ENCODE measurements around the gene CKAP2L. TPM values are rescaled to one million over a fixed set of nuclear protein-coding genes. Genes with fewer than 3 reads are reported as not detected.

CKAP2L gene
- total and polyA plus RNA-seq, 2 donors (not counting 3 experiments of a cell fraction or from before 2014, with no cell fraction given), result 3.4 to 30.7 TPM

GRCh38 chr2:112710956-112711750 lies 53.3 kb downstream of the CKAP2L start:
- H3K9me1 ChIP-seq (replicated peaks; ENCODE audit: control insufficient read depth, extremely low read depth, insufficient read depth, low read length), result no peaks in the 10 kb centered on the region
- dilution Hi-C loops (cut with MboI; ENCODE audit: extremely low pct_ligation_motif_present, low sequenced_read_pairs), result no loop called here
- intact Hi-C loops (cut with micrococcal nuclease), result no loop called here
- no peaks in the 10 kb centered on the region for H3K27me3 ChIP-seq (ENCODE audit: control insufficient read depth in 2 of 2, insufficient read depth in 2 of 2, low read length in 2 of 2)
- no peaks in the 10 kb centered on the region for H3K36me3 ChIP-seq (ENCODE audit: control insufficient read depth in 2 of 2, extremely low read depth in 1 of 2, insufficient read depth in 2 of 2, low read length in 2 of 2)
- BruUV-seq (replicated peaks), result no TSS peak
- H3K4me2 ChIP-seq (ENCODE audit: insufficient read depth, low read length), result no peak overlapping the region
- no peak overlapping the region for H3K27ac ChIP-seq (ENCODE audit: insufficient read depth, low read depth, low read length)
- H3K79me2 ChIP-seq (ENCODE audit: control insufficient read depth, insufficient read depth, low read length), result no peaks in the 10 kb centered on the region
- DNase-seq (ENCODE audit: low read depth, low spot score) (no peak), FAIRE-seq (no peak)
- no peak overlapping the region for H3K9ac ChIP-seq (replicated peaks; ENCODE audit: extremely low read depth, insufficient read depth, low read length)
- no peaks in the 10 kb centered on the region for H4K20me1 ChIP-seq (replicated peaks; ENCODE audit: control insufficient read depth, extremely low read depth, insufficient read depth, low read length)
- H3K4me1 ChIP-seq (ENCODE audit: control insufficient read depth, extremely low read depth, insufficient read depth, low read length), result peaks cover 5% of the 10 kb centered on the region
- H3K4me3 ChIP-seq (replicated peaks in 1 of 3; ENCODE audit: insufficient read depth in 1 of 3, low read depth in 1 of 3, low read length in 3 of 3), result no peak overlapping the region
- no peak overlapping the region for H2AFZ ChIP-seq (ENCODE audit: low read depth, low read length)
- no peaks in the 10 kb centered on the region for H3K9me3 ChIP-seq (replicated peaks; ENCODE audit: control insufficient read depth, insufficient read depth, low read length)
- ChIA-PET CTCF (no interaction called here), POLR2A (no interaction called here)
- TF ChIP-seq MYC (IDR thresholded peaks at IDR 0.05; ENCODE audit: low read depth, low read length) (no peak), GATA2 (IDR thresholded peaks at IDR 0.05; ENCODE audit: insufficient read depth, insufficient read length, low read depth, low read length) (no peak), MAX (IDR thresholded peaks at IDR 0.05; ENCODE audit: insufficient read depth, insufficient read length) (no peak), POLR2AphosphoS5 (IDR thresholded peaks at IDR 0.05; ENCODE audit: insufficient read depth, low read depth, low read length) (no peak), CTCF (IDR thresholded peaks at IDR 0.05; ENCODE audit: extremely low read depth in 1 of 2, insufficient read depth in 1 of 2, low read depth in 1 of 2, low read length in 2 of 2) (no peak), JUN (IDR thresholded peaks at IDR 0.05; ENCODE audit: borderline replicate concordance, insufficient read depth, insufficient read length, low read depth) (no peak), POLR2A (IDR thresholded peaks at IDR 0.05; ENCODE audit: low read depth, low read length) (no peak), EZH2 (IDR thresholded peaks at IDR 0.05; ENCODE audit: borderline replicate concordance, low read depth, low read length, severe bottlenecking) (no peak), FOS (IDR thresholded peaks at IDR 0.05; ENCODE audit: borderline replicate concordance, insufficient read depth, low read length) (no peak)

Data from endothelial cell of umbilical vein (primary cell).